ENCODE measurements around the gene ZNF675. TPM values are rescaled to one million over a fixed set of nuclear protein-coding genes. Genes with fewer than 3 reads are reported as not detected.

Gene ZNF675
- total and polyA plus RNA-seq, 10 of the 15 experiments (the other 5 are each of a cell fraction or from before 2014, with no cell fraction given): 7.4 to 19.8 (median 12.0) TPM

DNA sequence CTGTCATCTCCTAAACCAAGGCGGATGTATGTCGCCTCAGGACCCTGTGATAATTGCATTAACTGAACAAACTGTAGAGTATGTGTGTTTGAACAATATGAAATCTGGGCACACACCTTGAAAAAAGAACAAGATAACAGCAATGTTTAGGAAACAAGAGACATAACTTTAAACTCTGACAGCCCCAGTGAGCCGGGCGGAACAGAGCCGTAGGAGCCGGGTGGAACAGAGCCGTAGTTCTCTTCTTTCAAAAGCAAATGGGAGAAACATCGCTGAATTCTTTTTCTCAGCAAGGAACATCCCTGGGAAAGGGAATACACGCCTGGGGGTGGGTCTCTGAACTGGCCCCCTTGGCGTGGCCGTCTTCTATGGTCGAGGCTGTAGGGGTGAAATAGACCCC lies 31.8 kb upstream of the ZNF675 start:
- FAIRE-seq (no peak), DNase-seq (ENCODE audit: low read depth, low spot score) (no peak), ATAC-seq (no peak)
- no peak overlapping the region for H3K4me2 ChIP-seq (ENCODE audit: control insufficient read depth, insufficient read depth)
- no peaks in the 10 kb centered on the region for H3K79me2 ChIP-seq (ENCODE audit: control insufficient read depth, insufficient read depth, low read length)
- no peaks in the 10 kb centered on the region for H3K36me3 ChIP-seq (ENCODE audit: control insufficient read depth in 2 of 2, insufficient read depth in 2 of 2, low read length in 1 of 2)
- no TSS peak for BruUV-seq (replicated peaks)
- ChIA-PET RAD21 (ENCODE audit: unreplicated experiment) (no interaction called here), POLR2A (no interaction called here), CTCF (no interaction called here), SMC1A (ENCODE audit: uncharacterized antibody, unreplicated experiment) (no interaction called here)
- H3K4me1 ChIP-seq (ENCODE audit: control insufficient read depth, insufficient read depth, low read length): no peaks in the 10 kb centered on the region
- 29% methylated on average over 12 of the region's 12 CpGs for WGBS (ENCODE audit: insufficient coverage, insufficient replicate concordance, low lambda C conversion rate, missing lambda C conversion rate)
- no peak overlapping the region for H3K4me3 ChIP-seq
- in situ Hi-C loops (cut with MboI): no loop called here
- TF ChIP-seq SREBF2 (IDR thresholded peaks at IDR 0.05; ENCODE audit: low read length) (no peak), IRF5 (IDR thresholded peaks at IDR 0.05; ENCODE audit: borderline replicate concordance) (no peak), ZBTB33 (IDR thresholded peaks at IDR 0.05) (no peak), MTA3 (IDR thresholded peaks at IDR 0.05; ENCODE audit: borderline replicate concordance, low read length) (no peak), HDGF (IDR thresholded peaks at IDR 0.05) (no peak)
- H4K20me1 ChIP-seq (ENCODE audit: control insufficient read depth, insufficient read depth): no peaks in the 10 kb centered on the region
- H3K27me3 ChIP-seq (replicated peaks in 1 of 2; ENCODE audit: control insufficient read depth in 2 of 2, insufficient read depth in 2 of 2, low read length in 1 of 2): no peaks in the 10 kb centered on the region
- no peak overlapping the region for H2AFZ ChIP-seq (ENCODE audit: control insufficient read depth, low read depth, low read length)
- intact Hi-C loops (cut with micrococcal nuclease; ENCODE audit: unreplicated experiment): no loop called here
- no peak overlapping the region for H3K9ac ChIP-seq (ENCODE audit: control insufficient read depth, insufficient read depth, low read length)
- H3K9me3 ChIP-seq (replicated peaks; ENCODE audit: control insufficient read depth, insufficient read depth, low read length): no peaks in the 10 kb centered on the region
- H3K27ac ChIP-seq (ENCODE audit: control insufficient read depth, insufficient read depth): no peak overlapping the region

DNA sequence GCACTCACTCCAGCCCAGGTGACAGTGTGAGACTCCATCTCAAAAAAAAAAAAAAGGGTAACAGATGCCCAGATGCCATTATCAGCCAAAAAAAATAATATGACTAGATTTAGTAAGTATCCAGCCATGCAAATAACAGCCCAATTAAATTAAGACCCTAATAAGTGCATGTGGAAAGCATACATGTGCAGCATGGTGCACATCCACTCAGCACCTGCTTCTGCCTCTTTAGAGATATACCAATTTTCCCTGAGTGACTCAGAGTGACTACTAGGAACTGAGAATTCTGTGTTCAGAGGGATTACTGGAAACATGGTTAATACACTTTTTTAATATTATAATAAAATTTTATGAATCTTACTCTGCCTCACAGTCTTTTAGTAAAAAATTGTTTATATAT lies 29.8 kb upstream of the ZNF675 start:
- Histone ChIP-seq H3K36me3 (ENCODE audit: control insufficient read depth in 2 of 2, insufficient read depth in 2 of 2, low read length in 1 of 2) (no peaks in the 10 kb centered on the region), H3K9ac (ENCODE audit: control insufficient read depth, insufficient read depth, low read length) (no peak overlapping the region), H3K79me2 (ENCODE audit: control insufficient read depth, insufficient read depth, low read length) (no peaks in the 10 kb centered on the region), H3K4me3 (no peak overlapping the region), H3K4me2 (ENCODE audit: control insufficient read depth, insufficient read depth) (no peak overlapping the region), H3K4me1 (ENCODE audit: control insufficient read depth, insufficient read depth, low read length) (no peaks in the 10 kb centered on the region), H2AFZ (ENCODE audit: control insufficient read depth, low read depth, low read length) (no peak overlapping the region), H3K9me3 (replicated peaks; ENCODE audit: control insufficient read depth, insufficient read depth, low read length) (no peaks in the 10 kb centered on the region), H4K20me1 (ENCODE audit: control insufficient read depth, insufficient read depth) (no peaks in the 10 kb centered on the region), H3K27me3 (replicated peaks in 1 of 2; ENCODE audit: control insufficient read depth in 2 of 2, insufficient read depth in 2 of 2, low read length in 1 of 2) (no peaks in the 10 kb centered on the region), H3K27ac (ENCODE audit: control insufficient read depth, insufficient read depth) (no peak overlapping the region)
- DNase-seq (ENCODE audit: low read depth, low spot score) (no peak), FAIRE-seq (no peak), ATAC-seq (no peak)
- ChIA-PET RAD21 (ENCODE audit: unreplicated experiment) (no interaction called here), POLR2A (no interaction called here), CTCF (no interaction called here), SMC1A (ENCODE audit: uncharacterized antibody, unreplicated experiment) (no interaction called here)
- in situ Hi-C loops (cut with MboI): no loop called here
- intact Hi-C loops (cut with micrococcal nuclease; ENCODE audit: unreplicated experiment): no loop called here
- BruUV-seq (replicated peaks): no TSS peak
- no peak for TF ChIP-seq CREB1 (IDR thresholded peaks at IDR 0.05; ENCODE audit: low read depth)
- TF ChIP-seq PBX3 (IDR thresholded peaks at IDR 0.05; ENCODE audit: insufficient replicate concordance, low read depth, low read length): no peak
- no peak for TF ChIP-seq MEF2B (IDR thresholded peaks at IDR 0.05; ENCODE audit: partially characterized antibody, poor library complexity, severe bottlenecking)
- no peak for TF ChIP-seq IRF5 (IDR thresholded peaks at IDR 0.05; ENCODE audit: borderline replicate concordance)
- no peak for TF ChIP-seq ZBED1 (IDR thresholded peaks at IDR 0.05; ENCODE audit: borderline replicate concordance)
- no peak for TF ChIP-seq KLF5 (IDR thresholded peaks at IDR 0.05; ENCODE audit: partially characterized antibody)
- no peak for TF ChIP-seq ZZZ3 (IDR thresholded peaks at IDR 0.05; ENCODE audit: control insufficient read depth, insufficient read length, low read depth)
- no peak for TF ChIP-seq MEF2A (IDR thresholded peaks at IDR 0.05; ENCODE audit: insufficient read depth, low read depth, low read length)
- TF ChIP-seq PML (IDR thresholded peaks at IDR 0.05; ENCODE audit: low read length): no peak
- TF ChIP-seq NFIC (IDR thresholded peaks at IDR 0.05; ENCODE audit: low read depth, low read length): no peak

All from GM12878 (cell line).